Mesothelial cell of epicardium (in vitro differentiated cells): ENCODE measurements around the gene DIP2C. TPM values are rescaled to one million over a fixed set of nuclear protein-coding genes. Genes with fewer than 3 reads are reported as not detected.

ENCODE experiments used
- DNase-seq, 2 experiments: peaks; one replicate each; pipeline ENCODE4 v3.0.0; 2021; ENCODE audit warnings: low spot score in 2 of 2; ENCODE audit not compliant: unreplicated experiment in 2 of 2
- H3K27ac Mint-ChIP-seq: 2 replicates; pipeline ENCODE4 v1.8.0; 2021; ENCODE audit warnings: mixed read lengths
- H3K27me3 Mint-ChIP-seq: 2 replicates; pipeline ENCODE4 v1.8.0; 2021; ENCODE audit warnings: low read depth, mixed read lengths
- H3K36me3 Mint-ChIP-seq: 2 replicates; pipeline ENCODE4 v1.8.0; 2021; ENCODE audit warnings: mixed read lengths
- H3K4me1 Mint-ChIP-seq: 2 replicates; pipeline ENCODE4 v1.8.0; 2021; ENCODE audit warnings: mixed read lengths
- H3K4me3 Mint-ChIP-seq: 2 replicates; pipeline ENCODE4 v1.8.0; 2021; ENCODE audit warnings: mild to moderate bottlenecking, moderate library complexity, mixed read lengths
- H3K9me3 Mint-ChIP-seq: 2 replicates; pipeline ENCODE4 v1.8.0; 2021; ENCODE audit warnings: mixed read lengths
- CTCF ChIP-seq: fragments of 200-600 bp; sonication (generic); IDR thresholded peaks from one replicate; pipeline ENCODE4 v1.5.0; 2021; ENCODE audit warnings: antibody characterized with exemption; ENCODE audit not compliant: unreplicated experiment
- total RNA-seq: library from RNA; stranded (reverse); gene quantifications from 3 replicates; pipeline ENCODE4 v1.2.1, GENCODE V29; 2021

The DIP2C gene
- total RNA-seq, 1 donor from 2014 or later = 30.3 TPM

GRCh38 chr10:546451-546850 lies 143.0 kb downstream of the DIP2C start:
- no peaks in the 10 kb centered on the region for H3K9me3 Mint-ChIP-seq
- peak overlapping the region; percentile 97 for H3K27ac Mint-ChIP-seq
- DNase-seq = no peak
- peaks cover 43% of the 10 kb centered on the region for H3K4me1 Mint-ChIP-seq
- H3K4me3 Mint-ChIP-seq = peak overlapping the region; percentile 10
- H3K27me3 Mint-ChIP-seq = no peaks in the 10 kb centered on the region
- TF ChIP-seq CTCF = no peak
- H3K36me3 Mint-ChIP-seq = no peaks in the 10 kb centered on the region

- peaks cover 42% of the 10 kb centered on the region for H3K4me1 Mint-ChIP-seq
- no peaks in the 10 kb centered on the region for H3K36me3 Mint-ChIP-seq
- no peaks in the 10 kb centered on the region for H3K27me3 Mint-ChIP-seq
- no peak for TF ChIP-seq CTCF
- H3K9me3 Mint-ChIP-seq = no peaks in the 10 kb centered on the region
- H3K27ac Mint-ChIP-seq = peak overlapping the region; percentile 73
- no peak for DNase-seq
- H3K4me3 Mint-ChIP-seq = no peak overlapping the region
Measured at GRCh38 chr10:543862-544822, 145.3 kb downstream of the DIP2C start.

- TF ChIP-seq CTCF = no peak
- no peaks in the 10 kb centered on the region for H3K27me3 Mint-ChIP-seq
Measured at GRCh38 chr10:543131-543530, 146.3 kb downstream of the DIP2C start.

GRCh38 chr10:541750-542371 lies 147.6 kb downstream of the DIP2C start:
- no peak overlapping the region for H3K4me3 Mint-ChIP-seq
- H3K9me3 Mint-ChIP-seq = no peaks in the 10 kb centered on the region
- no peak for DNase-seq
- TF ChIP-seq CTCF = no peak
- H3K36me3 Mint-ChIP-seq = no peaks in the 10 kb centered on the region
- H3K27ac Mint-ChIP-seq = peak overlapping the region; percentile 1
- peaks cover 25% of the 10 kb centered on the region for H3K4me1 Mint-ChIP-seq
- H3K27me3 Mint-ChIP-seq = no peaks in the 10 kb centered on the region

More at GRCh38 chr10:543131-543530, 146.3 kb downstream of the DIP2C start:
- H3K36me3 Mint-ChIP-seq = no peaks in the 10 kb centered on the region
- no peak overlapping the region for H3K27ac Mint-ChIP-seq
- no peak overlapping the region for H3K4me3 Mint-ChIP-seq
- no peaks in the 10 kb centered on the region for H3K9me3 Mint-ChIP-seq
- no peak for DNase-seq
- H3K4me1 Mint-ChIP-seq = peaks cover 37% of the 10 kb centered on the region

GRCh38 chr10:541041-541440 lies 148.4 kb downstream of the DIP2C start:
- H3K27me3 Mint-ChIP-seq = no peaks in the 10 kb centered on the region
- H3K4me3 Mint-ChIP-seq = no peak overlapping the region
- H3K36me3 Mint-ChIP-seq = no peaks in the 10 kb centered on the region
- peaks cover 19% of the 10 kb centered on the region for H3K4me1 Mint-ChIP-seq
- H3K9me3 Mint-ChIP-seq = no peaks in the 10 kb centered on the region
- TF ChIP-seq CTCF = no peak
- no peak overlapping the region for H3K27ac Mint-ChIP-seq
- no peak for DNase-seq
